ENCODE data around the gene PEMT.

GRCh38 chr17:17567631-17568030, 23.9 kb downstream of the PEMT start:
- TF ChIP-seq, protein P1, sequence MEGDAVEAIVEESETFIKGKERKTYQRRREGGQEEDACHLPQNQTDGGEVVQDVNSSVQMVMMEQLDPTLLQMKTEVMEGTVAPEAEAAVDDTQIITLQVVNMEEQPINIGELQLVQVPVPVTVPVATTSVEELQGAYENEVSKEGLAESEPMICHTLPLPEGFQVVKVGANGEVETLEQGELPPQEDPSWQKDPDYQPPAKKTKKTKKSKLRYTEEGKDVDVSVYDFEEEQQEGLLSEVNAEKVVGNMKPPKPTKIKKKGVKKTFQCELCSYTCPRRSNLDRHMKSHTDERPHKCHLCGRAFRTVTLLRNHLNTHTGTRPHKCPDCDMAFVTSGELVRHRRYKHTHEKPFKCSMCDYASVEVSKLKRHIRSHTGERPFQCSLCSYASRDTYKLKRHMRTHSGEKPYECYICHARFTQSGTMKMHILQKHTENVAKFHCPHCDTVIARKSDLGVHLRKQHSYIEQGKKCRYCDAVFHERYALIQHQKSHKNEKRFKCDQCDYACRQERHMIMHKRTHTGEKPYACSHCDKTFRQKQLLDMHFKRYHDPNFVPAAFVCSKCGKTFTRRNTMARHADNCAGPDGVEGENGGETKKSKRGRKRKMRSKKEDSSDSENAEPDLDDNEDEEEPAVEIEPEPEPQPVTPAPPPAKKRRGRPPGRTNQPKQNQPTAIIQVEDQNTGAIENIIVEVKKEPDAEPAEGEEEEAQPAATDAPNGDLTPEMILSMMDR (IDR thresholded peaks at IDR 0.05): no peak
- no peak for TF ChIP-seq POLR2A (IDR thresholded peaks at IDR 0.05)

Measured in transverse colon (tissue), 3 donors.